IPS-18c (cell line): Measurements from ENCODE around the gene FOXP1.

Source experiments
- H3K4me3 ChIP-seq: 2 replicates; pipeline ENCODE4 v1.7.0; 2013; ENCODE audit warnings: low read depth, mild to moderate bottlenecking, low read length, moderate library complexity; ENCODE audit not compliant: insufficient read depth
- H3K9me3 ChIP-seq: one replicate; pipeline ENCODE4 v1.6.1; 2013; ENCODE audit warnings: mild to moderate bottlenecking, low read length, moderate library complexity; ENCODE audit not compliant: control insufficient read depth, insufficient read depth

FOXP1 gene

GRCh38 chr3:71053495-71053894 lies 530.0 kb downstream of the FOXP1 start:
- Histone ChIP-seq H3K4me3 (no peak overlapping the region), H3K9me3 (no peaks in the 10 kb centered on the region)

GRCh38 chr3:71052716-71053115 lies 530.8 kb downstream of the FOXP1 start:
- no peak overlapping the region for H3K4me3 ChIP-seq
- H3K9me3 ChIP-seq, result no peaks in the 10 kb centered on the region

- H3K4me3 ChIP-seq, result no peak overlapping the region
- no peaks in the 10 kb centered on the region for H3K9me3 ChIP-seq
These were observed 531.4 kb downstream of the FOXP1 start for GRCh38 chr3:71051893-71052687.

GRCh38 chr3:71051259-71051595 lies 532.3 kb downstream of the FOXP1 start:
- H3K4me3 ChIP-seq, result no peak overlapping the region
- no peaks in the 10 kb centered on the region for H3K9me3 ChIP-seq

- H3K4me3 ChIP-seq, result no peak overlapping the region
- no peaks in the 10 kb centered on the region for H3K9me3 ChIP-seq
These were observed 532.8 kb downstream of the FOXP1 start for GRCh38 chr3:71050538-71051258.

- Histone ChIP-seq H3K9me3 (no peaks in the 10 kb centered on the region), H3K4me3 (no peak overlapping the region)
These were observed 533.4 kb downstream of the FOXP1 start for GRCh38 chr3:71050166-71050537.

- no peak overlapping the region for H3K4me3 ChIP-seq
- no peaks in the 10 kb centered on the region for H3K9me3 ChIP-seq
These were observed 534.6 kb downstream of the FOXP1 start for GRCh38 chr3:71048948-71049347.

- no peak overlapping the region for H3K4me3 ChIP-seq
These were observed 535.7 kb downstream of the FOXP1 start for GRCh38 chr3:71047616-71048531.

GRCh38 chr3:71046791-71047190 lies 536.7 kb downstream of the FOXP1 start:
- no peaks in the 10 kb centered on the region for H3K9me3 ChIP-seq
- no peak overlapping the region for H3K4me3 ChIP-seq

More at GRCh38 chr3:71047616-71048531, 535.7 kb downstream of the FOXP1 start:
- H3K9me3 ChIP-seq, result no peaks in the 10 kb centered on the region

GRCh38 chr3:71045917-71046282 lies 537.6 kb downstream of the FOXP1 start:
- Histone ChIP-seq H3K4me3 (no peak overlapping the region), H3K9me3 (no peaks in the 10 kb centered on the region)

- Histone ChIP-seq H3K9me3 (no peaks in the 10 kb centered on the region), H3K4me3 (no peak overlapping the region)
These were observed 538.2 kb downstream of the FOXP1 start for GRCh38 chr3:71045212-71045916.

GRCh38 chr3:71042759-71043158 lies 540.8 kb downstream of the FOXP1 start:
- Histone ChIP-seq H3K9me3 (no peaks in the 10 kb centered on the region), H3K4me3 (no peak overlapping the region)

GRCh38 chr3:71041371-71041770 lies 542.2 kb downstream of the FOXP1 start:
- no peaks in the 10 kb centered on the region for H3K9me3 ChIP-seq

GRCh38 chr3:71039332-71039731 lies 544.2 kb downstream of the FOXP1 start:
- no peak overlapping the region for H3K4me3 ChIP-seq
- no peaks in the 10 kb centered on the region for H3K9me3 ChIP-seq

More at GRCh38 chr3:71041371-71041770, 542.2 kb downstream of the FOXP1 start:
- no peak overlapping the region for H3K4me3 ChIP-seq

GRCh38 chr3:71037775-71038174 lies 545.8 kb downstream of the FOXP1 start:
- Histone ChIP-seq H3K9me3 (no peaks in the 10 kb centered on the region), H3K4me3 (no peak overlapping the region)

GRCh38 chr3:71035886-71036285 lies 547.6 kb downstream of the FOXP1 start:
- Histone ChIP-seq H3K9me3 (no peaks in the 10 kb centered on the region), H3K4me3 (no peak overlapping the region)

- Histone ChIP-seq H3K9me3 (no peaks in the 10 kb centered on the region), H3K4me3 (no peak overlapping the region)
These were observed 548.2 kb downstream of the FOXP1 start for GRCh38 chr3:71035314-71035713.
